SHP77 (cell line): ENCODE results near the gene RGS7.
"Not testable (repeated sequence)": the region's sequence is repeated elsewhere in the genome, so short reads cannot be mapped to it uniquely, and the experiment has no call there.

Source experiments
- DNase-seq, 2 experiments: peaks; one replicate each; lab custom pipeline; 2025; lab: John Stamatoyannopoulos, UW

The RGS7 gene

GRCh38 chr1:240976685-240977084, 380.3 kb downstream of the RGS7 start:
- DNase-seq = no peak

- DNase-seq = no peak
Measured at GRCh38 chr1:240973875-240974274, 383.1 kb downstream of the RGS7 start.

DNA sequence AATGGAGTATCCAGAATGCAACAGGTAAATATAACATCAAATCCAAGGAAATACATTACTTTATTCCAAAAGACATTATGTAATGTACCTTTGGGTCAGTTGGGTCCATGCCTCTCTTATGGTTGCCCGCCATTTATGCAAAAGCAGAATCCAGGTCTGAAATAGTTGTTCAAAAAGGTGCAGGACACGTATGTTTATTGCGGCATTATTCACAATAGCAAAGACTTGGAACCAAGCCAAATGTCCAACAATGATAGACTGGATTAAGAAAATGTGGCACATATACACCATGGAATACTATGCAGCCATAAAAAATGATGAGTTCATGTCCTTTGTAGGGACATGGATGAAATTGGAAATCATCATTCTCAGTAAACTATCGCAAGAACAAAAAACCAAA, 384.9 kb downstream of the RGS7 start:
- DNase-seq = not testable (repeated sequence)

DNA sequence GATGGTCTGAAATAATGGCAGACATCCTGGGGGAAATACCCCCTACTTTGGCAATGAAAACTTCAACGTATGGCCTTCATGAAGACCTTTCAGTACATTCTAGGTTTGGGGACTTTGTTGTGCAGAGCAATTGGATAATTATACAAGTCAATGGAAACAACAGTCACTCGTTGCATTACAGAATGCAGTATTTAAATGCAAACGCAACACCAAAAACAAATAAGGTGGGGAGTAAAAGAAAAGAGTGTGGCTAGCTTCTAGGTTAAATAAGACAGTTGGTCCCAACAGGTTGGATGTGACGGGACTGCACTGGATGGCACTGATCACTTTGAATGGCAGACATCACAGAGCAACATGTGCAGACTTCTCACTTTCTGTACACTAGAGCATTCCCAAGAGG, 386.8 kb downstream of the RGS7 start:
- no peak for DNase-seq

DNA sequence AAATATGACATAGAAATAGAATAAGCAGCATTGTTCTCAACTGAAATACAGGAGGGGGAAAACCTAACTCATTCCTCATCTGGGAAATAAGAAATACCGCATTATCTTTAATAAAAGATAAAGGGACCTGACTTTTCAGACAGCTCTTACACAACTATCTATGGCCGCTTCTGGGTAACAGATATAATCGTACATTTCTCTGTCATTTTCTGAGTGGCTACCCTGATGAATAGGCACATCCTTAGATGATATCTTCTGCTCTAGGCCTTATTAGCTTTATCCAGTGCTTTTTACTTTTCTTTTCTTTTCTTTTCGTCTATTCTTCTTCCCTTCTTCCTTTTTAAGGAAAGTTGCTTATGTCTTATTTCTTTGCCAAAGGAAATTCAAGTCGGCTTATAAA, 388.1 kb downstream of the RGS7 start:
- DNase-seq = no peak

DNA sequence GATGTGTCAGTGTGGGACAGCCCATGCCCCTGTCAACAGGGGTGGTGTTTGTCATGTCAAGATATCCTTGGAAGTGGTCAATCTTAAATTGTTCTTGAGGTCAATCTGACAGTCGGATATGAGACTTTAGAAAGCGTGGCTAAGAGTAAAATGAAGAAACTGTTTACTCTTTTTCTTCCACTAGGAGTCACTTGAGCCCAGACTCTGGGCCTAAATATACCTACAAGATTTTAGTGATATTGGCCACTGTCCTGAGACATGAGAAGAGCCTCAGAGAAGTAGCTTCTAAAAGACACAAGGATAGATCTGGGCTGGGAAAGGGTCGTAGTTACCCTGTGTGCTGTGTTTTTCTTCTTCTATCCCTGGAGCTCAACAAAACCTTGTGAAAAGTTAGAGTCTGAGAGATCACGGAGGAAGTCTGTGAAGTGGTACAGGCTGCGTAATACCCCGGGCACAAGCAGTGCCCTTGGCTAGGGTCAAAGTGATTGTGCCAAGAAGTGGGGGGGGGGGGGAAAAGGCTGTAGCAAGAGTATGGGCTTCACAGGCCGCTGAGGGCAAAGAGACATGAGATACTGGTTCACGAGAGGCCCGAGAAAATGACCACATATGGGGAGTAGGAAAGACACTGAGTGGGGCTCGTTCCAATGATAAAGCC, 389.8 kb downstream of the RGS7 start:
- DNase-seq = peak in 1 of 2 experiments; percentile 6

DNA sequence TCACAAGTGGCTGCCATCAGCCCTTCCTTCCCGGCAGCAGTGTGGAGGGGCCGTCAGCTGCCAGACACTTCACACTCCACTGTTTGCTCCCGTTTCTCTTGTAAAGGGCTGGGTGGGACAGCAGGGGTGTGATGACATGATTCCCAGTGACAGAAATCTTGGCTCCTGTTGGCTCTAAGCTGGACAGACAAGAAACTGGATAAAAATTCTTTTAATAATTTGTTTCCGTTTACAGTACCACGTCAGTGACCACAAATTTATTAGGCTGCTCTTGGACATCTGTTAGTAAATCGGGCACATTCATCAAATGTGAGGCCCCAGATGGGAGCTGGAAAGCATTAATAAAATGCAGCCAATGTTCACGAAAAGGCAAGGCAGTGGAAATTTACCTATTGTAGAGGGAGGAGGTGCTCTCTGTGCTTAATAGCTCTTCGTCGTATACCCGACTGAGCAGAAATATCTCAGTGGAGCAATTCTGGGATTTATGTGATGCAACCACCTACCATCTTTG, 391.4 kb downstream of the RGS7 start:
- DNase-seq = peak; percentile 67 to 82

- no peak for DNase-seq
Measured at GRCh38 chr1:240962086-240962485, 394.9 kb downstream of the RGS7 start.

GRCh38 chr1:240956424-240956823, 400.6 kb downstream of the RGS7 start:
- DNase-seq = no peak

DNA sequence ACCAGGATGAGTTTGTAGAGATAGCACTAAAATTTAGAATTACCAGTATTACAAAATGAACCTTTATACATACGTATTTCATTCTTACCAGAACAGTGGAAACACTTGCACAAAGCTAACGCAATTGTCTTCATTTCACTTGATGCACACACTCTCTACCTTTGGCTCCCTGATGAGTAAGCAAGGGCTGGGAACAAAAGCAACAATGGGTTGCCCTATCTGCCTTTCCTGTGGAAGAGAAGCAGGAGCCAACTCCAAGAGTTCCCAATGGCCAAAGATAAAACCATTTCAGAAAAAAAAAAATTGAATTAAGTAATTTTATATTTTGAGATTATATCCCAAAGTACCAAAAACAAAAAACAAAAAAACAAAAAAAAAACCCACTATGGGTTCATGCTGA, 401.0 kb downstream of the RGS7 start:
- DNase-seq = no peak

GRCh38 chr1:240947438-240948224, 409.4 kb downstream of the RGS7 start:
- no peak for DNase-seq

DNA sequence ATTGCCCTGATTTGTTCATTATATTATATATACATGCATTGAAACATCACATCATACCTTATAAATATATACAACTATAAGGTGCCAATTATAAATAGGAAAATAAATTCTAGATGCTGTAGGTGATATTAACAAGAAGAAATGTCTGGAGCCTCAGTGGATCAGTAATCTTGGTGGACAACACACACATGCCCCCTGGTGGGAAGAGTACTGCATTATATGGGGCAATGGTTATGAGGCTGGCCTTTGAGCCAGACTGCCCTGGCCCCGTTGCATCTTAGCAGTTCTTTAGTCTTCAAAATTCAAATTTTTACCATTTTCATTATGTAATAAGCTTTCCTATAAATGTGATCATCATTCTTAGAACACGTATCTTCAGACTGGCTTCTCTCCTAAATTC, 410.1 kb downstream of the RGS7 start:
- DNase-seq = peak; percentile 2 to 58

- DNase-seq = no peak
Measured at GRCh38 chr1:240942901-240943300, 414.1 kb downstream of the RGS7 start.

GRCh38 chr1:240941701-240942370, 415.2 kb downstream of the RGS7 start:
- DNase-seq = no peak

- no peak for DNase-seq
Measured at GRCh38 chr1:240936911-240937668, 419.9 kb downstream of the RGS7 start.

GRCh38 chr1:240935920-240936319, 421.1 kb downstream of the RGS7 start:
- DNase-seq = no peak

- DNase-seq = no peak
Measured at GRCh38 chr1:240931031-240931430, 426.0 kb downstream of the RGS7 start.

GRCh38 chr1:240928265-240928664, 428.7 kb downstream of the RGS7 start:
- DNase-seq = no peak

DNA sequence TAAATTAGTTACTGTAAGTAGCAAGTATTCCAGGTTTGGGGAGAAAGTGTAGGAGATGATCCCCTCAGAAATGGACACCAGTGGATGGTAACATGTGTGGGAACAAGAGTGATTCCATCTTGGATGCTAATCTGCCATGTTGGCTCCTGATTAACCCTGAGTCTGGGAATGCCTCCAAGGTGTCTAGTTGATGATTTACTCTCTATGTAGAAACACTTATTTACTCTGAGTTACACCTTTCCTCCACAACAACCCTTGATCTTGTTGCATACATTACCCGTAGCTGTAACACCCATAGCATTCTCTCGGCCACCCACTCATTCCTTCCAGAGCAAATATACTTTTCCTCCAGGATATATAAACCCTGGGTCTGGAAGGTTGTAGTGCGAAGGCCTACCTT, 429.2 kb downstream of the RGS7 start:
- no peak for DNase-seq

DNA sequence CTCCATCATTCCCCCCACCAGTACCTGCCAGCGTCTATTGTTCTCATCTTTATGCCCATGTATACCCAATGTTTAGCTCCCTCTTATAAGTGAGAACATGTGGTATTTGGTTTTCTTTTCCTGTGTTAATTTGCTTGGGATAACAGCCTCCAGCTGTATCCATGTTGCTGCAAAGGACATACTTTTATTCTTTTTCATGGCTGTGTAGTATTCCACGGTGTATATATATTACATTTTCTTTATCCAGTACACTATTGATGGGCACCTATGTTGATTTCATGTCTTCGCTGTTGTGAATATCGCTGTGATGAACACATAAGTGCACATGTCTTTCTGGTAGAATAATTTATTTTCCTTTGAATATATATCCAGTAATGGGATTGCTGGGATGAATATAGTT, 431.7 kb downstream of the RGS7 start:
- no peak for DNase-seq

DNA sequence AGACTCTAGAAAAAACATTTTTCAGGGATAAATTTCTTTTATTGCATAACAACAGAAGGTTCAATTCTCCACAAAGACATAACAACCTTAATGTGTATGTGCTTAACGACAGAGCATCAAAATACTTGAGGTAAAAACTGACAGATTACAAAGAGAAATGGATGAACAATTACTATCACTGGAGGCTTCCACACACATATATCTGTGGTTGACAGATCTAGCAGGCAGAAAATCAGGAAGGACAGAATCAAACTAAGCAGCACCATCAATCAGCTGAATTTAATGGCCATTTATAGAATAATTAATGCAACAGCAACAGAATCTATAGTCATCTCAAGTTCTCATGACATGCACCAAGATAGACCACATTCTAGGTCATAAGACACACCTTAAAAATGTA, 439.0 kb downstream of the RGS7 start:
- no peak for DNase-seq

DNA sequence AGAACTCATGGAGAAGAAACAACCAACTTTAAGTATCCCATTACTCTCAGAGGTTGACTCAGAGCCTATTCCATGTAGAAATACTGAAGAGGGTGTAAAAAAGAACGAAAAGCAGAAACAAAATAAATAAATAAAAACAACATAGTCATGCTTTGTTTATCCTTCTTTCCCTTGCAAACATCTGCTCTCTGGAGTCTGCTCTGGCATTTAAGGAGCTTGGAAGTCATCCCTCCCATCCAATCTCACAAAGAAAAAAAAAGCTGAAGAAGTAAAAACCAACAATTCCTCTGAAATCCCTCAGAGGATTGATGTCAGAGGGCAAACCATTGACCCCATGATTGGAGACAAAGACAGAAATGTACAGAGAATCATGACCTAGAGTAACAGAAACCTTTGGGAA, 442.5 kb downstream of the RGS7 start:
- no peak for DNase-seq
